HG03066 (cell line): ENCODE measurements around the gene CABLES1.
"Not testable (repeated sequence)": the region's sequence is repeated elsewhere in the genome, so short reads cannot be mapped to it uniquely, and the experiment has no call there.

Source experiments
- ATAC-seq: cut with Tn5 transposase; IDR thresholded peaks from one replicate; pipeline ENCODE4 v1.9.1; 2021; ENCODE audit warnings: low read depth; ENCODE audit not compliant: unreplicated experiment

Gene CABLES1, protein sequence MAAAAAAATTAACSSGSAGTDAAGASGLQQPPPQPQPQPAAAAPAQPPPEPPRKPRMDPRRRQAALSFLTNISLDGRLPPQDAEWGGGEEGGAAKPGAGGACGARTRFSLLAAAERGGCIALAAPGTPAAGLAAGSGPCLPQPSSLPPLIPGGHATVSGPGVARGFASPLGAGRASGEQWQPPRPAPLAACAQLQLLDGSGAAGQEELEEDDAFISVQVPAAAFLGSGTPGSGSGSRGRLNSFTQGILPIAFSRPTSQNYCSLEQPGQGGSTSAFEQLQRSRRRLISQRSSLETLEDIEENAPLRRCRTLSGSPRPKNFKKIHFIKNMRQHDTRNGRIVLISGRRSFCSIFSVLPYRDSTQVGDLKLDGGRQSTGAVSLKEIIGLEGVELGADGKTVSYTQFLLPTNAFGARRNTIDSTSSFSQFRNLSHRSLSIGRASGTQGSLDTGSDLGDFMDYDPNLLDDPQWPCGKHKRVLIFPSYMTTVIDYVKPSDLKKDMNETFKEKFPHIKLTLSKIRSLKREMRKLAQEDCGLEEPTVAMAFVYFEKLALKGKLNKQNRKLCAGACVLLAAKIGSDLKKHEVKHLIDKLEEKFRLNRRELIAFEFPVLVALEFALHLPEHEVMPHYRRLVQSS

DNA sequence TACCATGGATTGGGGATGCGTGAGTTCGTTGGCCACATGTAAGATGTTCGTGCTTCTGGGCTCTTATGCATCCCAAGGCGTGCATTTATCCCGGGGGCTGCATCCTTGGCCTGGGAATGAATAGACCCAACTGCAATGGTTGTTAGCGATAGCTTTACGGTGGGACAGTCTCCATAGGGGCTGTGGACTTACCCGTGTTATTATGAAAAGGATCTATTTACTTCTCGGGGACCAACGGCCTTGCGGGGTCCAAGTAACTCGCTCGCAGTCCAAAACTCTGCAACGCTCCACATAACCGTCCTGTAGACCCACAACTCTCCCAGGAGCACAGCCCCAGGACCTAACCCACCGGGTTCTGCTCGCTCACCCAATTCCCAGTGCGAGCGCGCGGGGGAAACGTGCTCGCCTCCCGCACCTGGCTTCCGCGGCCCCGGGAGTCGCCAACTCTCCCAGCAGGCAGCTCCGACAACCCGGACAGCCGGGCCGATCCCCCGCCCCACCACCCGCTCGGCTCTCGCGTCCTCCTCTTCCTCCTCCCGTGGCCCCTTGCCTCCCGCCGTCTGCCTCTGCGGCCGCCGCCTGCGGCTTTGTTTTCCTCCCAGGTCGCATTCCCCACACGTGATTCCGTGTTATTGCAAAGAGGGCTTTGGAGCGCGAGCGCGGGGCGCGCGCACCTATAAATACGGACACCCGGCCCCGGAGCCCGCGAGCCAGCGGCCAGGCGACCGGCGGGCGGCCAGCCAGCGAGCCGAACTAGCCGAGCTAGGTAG is at the start of gene CABLES1:
Gene CABLES1, plus strand, starts transcription at position 706 of the 770 bp plus-strand sequence. CDS start 278 bp downstream, outside the sequence.
- ATAC-seq = no peak

GRCh38 chr18:23087352-23087751 is 47.9 kb upstream of the CABLES1 start:
- no peak for ATAC-seq

DNA sequence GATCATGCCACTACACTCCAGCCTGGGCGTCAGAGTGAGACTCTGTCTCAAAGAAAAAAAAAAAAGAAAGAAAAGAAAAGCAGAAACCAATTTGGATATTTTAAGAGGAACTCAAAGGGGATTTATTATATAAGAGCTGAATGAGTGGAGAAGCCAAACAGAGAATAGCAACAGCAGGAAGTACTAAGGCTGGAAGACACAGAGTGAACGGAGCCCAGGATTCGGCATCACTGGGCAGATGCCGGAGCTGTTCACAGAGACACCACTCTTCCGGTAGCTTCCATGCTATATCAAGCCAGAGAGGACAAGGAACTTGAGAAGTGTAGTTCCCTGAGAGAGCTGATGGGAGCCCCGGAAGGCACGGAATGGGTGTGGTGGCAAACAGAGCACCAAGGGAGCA is 47.0 kb upstream of the CABLES1 start:
- no peak for ATAC-seq

DNA sequence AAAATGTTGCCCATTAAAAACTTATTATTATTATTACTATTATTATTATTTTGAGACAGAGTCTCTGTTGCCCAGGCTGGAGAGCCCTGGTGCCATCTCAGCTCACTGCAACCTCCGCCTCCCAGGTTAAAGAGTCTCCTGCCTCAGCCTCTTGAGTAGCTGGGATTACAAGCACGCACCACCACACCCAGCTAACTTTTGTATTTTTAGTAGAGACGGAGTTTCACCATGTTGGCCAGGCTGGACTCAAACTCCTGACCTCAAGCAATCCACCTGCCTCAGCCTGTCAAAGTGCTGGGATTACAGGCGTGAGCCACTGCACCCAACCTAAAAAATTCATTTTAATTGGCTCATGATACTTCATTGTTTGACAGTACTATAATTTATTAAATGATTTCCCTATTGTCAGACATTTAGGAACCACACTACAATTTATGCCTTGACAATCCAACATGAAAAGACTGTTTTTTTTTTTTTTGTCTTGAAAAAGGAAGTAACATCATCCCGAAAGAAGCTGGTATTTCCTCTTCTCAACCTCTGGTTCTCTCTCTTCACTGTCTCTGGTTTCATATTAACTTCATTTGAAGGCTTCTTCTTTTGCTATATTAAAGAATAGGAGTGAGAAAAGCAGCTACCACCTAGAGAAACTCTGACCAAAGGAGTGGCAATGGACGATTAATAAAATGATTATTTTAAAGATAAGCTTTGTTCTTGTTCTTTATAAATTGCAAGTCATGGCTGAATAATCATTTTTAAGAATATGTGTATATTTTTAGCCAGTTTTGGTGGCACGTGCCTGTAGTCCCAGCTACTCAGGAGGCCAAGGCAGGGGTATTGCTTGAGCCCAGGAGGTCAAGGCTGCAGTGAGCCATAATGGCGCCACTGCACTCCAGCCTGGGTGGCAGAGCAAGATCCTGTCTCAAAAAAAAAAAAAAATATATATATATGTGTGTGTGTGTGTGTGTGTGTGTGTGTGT is 44.0 kb upstream of the CABLES1 start:
- not testable (repeated sequence) for ATAC-seq

DNA sequence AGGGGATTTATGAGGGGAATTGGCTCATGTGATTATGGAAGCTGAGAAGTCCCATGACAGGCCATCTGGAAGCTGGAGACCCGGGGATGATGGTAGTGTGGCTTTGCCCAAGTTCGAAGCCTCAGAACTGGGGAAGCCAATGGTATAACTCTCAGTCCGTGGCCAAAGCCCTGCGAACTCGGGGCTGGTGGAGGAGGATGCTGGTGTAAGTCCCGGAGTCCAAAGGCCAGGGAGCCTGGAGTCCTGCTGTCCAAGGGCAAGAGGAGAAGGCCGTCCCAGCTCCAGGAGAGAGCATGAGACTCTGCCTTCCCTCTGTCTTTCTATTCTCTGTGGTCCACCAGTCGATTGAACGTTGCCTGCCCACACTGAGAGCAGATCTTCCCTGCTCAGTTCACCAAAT is 43.2 kb upstream of the CABLES1 start:
- ATAC-seq = no peak

DNA sequence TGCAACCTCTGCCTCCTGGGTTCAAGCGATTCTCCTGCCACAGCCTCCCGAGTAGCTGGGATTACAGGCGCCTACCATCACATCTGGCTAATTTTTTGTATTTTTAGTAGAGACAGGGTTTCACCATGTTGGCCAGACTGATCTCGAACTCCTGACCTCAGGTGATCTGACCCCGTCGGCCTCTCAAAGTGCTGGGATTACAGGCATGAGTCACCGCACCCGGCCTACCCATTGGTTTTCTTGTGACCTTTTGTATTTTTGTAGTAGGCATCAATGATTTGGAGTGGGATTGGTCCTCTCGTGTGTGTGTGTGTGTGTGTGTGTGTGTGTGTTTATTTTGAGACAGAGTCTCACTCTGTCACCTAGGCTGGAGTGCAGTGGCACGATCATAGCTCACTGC is 42.2 kb upstream of the CABLES1 start:
- ATAC-seq = not testable (repeated sequence)

DNA sequence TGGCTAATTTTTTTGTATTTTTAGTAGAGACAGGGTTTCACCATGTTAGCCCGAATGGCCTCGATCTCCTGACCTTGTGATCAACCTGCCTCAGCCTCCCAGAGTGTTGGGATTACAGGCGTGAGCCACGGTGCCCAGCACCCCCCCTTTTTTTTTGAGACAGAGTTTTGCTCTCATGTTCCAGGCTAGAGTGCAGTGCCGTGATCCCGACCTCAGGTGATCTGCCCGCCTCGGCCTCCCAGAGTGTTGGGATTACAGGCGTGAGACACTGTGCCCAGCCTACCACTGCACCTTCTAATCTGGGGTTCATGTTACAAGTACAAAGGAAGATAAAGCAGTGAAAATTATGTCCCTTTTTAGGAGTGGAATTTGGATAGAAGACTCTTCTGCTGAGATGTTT is 41.5 kb upstream of the CABLES1 start:
- no peak for ATAC-seq

- ATAC-seq = no peak
Measured at GRCh38 chr18:23094411-23095190, 40.7 kb upstream of the CABLES1 start.

- ATAC-seq = no peak
Measured at GRCh38 chr18:23095463-23095862, 39.8 kb upstream of the CABLES1 start.

- ATAC-seq = not testable (repeated sequence)
Measured at GRCh38 chr18:23097016-23097415, 38.3 kb upstream of the CABLES1 start.

- no peak for ATAC-seq
Measured at GRCh38 chr18:23099621-23100020, 35.7 kb upstream of the CABLES1 start.

- ATAC-seq = no peak
Measured at GRCh38 chr18:23101861-23102432, 33.3 kb upstream of the CABLES1 start.

- ATAC-seq = no peak
Measured at GRCh38 chr18:23102493-23103261, 32.6 kb upstream of the CABLES1 start.

- ATAC-seq = no peak
Measured at GRCh38 chr18:23103449-23103848, 31.8 kb upstream of the CABLES1 start.

DNA sequence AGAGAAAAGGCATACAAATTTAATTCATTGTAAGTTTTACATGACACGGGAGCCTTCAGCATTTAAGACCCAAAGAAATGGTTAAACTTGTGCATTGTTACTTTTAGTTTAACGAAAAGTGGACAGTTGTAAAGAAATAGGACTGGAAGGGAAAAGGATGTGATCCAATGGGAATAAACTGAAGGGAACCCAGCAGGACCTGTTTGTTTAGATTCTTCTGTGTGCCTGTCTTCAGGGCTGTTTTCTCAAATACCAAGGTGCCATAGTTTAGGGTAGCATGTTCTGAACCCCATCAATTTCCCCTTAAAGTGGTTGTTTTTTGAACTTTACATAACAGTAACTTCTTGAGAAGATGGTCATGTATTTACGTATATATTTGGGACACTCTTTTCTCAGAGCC is 30.3 kb upstream of the CABLES1 start:
- no peak for ATAC-seq

DNA sequence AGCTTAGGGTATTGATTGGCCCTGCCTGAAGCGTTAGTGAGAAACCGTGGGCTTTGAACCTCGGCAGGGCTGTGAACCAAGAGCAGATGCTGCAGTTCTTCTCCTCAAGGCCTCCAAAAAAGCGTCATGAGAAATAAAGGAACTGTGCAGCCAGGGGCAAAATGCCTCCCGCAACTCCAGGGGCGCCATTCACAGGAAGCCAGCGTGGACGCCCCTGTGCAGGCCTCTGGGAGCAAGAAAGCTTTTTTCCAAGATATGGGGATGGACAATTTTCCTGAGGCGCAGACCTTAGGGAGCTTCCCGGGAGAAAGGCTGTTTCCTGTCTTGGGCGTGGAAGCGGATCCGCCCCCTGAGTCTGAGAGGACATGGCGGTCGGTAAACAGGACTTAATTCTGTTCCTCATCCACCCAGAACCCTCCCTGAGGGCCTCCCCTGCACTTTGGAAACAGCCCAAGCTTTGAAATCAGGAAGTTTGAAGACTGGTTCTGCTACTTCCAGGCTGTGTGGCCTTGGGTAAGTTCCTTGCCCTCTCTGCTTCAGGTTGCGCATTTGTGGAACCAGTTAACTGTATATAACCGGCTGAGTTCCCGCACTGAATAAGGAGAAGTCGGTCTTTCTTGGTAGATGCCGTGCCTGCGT is 29.6 kb upstream of the CABLES1 start:
- ATAC-seq = no peak

- no peak for ATAC-seq
Measured at GRCh38 chr18:23106575-23106974, 28.7 kb upstream of the CABLES1 start.

DNA sequence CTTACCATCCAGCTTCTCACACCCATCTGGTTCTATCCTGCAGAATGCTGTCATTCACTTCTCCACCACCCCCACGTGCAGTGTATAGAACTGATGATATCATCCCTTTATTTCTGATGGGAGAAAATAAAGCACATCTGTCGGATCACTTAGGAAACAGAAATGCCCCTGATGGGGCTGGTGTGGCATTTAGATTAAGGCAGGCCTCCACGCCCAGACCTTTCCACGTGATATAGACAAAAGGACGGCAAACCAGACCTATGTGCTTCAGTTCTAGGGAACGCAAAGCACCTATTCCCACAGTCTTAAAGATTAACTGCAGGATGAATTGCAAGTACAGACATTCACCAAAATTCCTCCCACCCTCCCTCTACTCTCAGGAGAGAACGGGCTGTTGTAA is 27.6 kb upstream of the CABLES1 start:
- no peak for ATAC-seq
